ENCODE measurements around the gene LPO.

The LPO gene

GRCh38 chr17:58277107-58277801, 38.9 kb downstream of the LPO start:
- H3K79me2 ChIP-seq (ENCODE audit: low read length): no peaks in the 10 kb centered on the region
- H3K27ac ChIP-seq (ENCODE audit: low read length): no peak overlapping the region
- no peaks in the 10 kb centered on the region for H3K9me3 ChIP-seq (ENCODE audit: insufficient read depth, low read length)
- H3K4me2 ChIP-seq (ENCODE audit: low read length): no peak overlapping the region
- H2AFZ ChIP-seq (ENCODE audit: low read depth, low read length): no peak overlapping the region
- H3K4me3 ChIP-seq (ENCODE audit: low read length): no peak overlapping the region
- peaks cover 18% of the 10 kb centered on the region for H3K27me3 ChIP-seq (ENCODE audit: low read depth, low read length)
- H3K36me3 ChIP-seq (replicated peaks; ENCODE audit: low read depth, low read length): no peaks in the 10 kb centered on the region
- no peak for TF ChIP-seq EZH2phosphoT487 (IDR thresholded peaks at IDR 0.05; ENCODE audit: low read depth)
- TF ChIP-seq, protein P1, sequence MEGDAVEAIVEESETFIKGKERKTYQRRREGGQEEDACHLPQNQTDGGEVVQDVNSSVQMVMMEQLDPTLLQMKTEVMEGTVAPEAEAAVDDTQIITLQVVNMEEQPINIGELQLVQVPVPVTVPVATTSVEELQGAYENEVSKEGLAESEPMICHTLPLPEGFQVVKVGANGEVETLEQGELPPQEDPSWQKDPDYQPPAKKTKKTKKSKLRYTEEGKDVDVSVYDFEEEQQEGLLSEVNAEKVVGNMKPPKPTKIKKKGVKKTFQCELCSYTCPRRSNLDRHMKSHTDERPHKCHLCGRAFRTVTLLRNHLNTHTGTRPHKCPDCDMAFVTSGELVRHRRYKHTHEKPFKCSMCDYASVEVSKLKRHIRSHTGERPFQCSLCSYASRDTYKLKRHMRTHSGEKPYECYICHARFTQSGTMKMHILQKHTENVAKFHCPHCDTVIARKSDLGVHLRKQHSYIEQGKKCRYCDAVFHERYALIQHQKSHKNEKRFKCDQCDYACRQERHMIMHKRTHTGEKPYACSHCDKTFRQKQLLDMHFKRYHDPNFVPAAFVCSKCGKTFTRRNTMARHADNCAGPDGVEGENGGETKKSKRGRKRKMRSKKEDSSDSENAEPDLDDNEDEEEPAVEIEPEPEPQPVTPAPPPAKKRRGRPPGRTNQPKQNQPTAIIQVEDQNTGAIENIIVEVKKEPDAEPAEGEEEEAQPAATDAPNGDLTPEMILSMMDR (IDR thresholded peaks at IDR 0.05; ENCODE audit: low read depth, low read length): peak; percentile 65
- no peaks in the 10 kb centered on the region for H4K20me1 ChIP-seq (ENCODE audit: insufficient read depth, low read length)
- H3K4me1 ChIP-seq (ENCODE audit: low read length): no peaks in the 10 kb centered on the region
- H3K9ac ChIP-seq (ENCODE audit: low read length): no peak overlapping the region

- no peaks in the 10 kb centered on the region for H3K36me3 ChIP-seq (replicated peaks; ENCODE audit: low read depth, low read length)
- H3K9me3 ChIP-seq (ENCODE audit: insufficient read depth, low read length): no peaks in the 10 kb centered on the region
- no peak overlapping the region for H3K4me2 ChIP-seq (ENCODE audit: low read length)
- no peak overlapping the region for H3K9ac ChIP-seq (ENCODE audit: low read length)
- H3K4me3 ChIP-seq (ENCODE audit: low read length): no peak overlapping the region
- H3K27me3 ChIP-seq (ENCODE audit: low read depth, low read length): peaks cover 18% of the 10 kb centered on the region
- H4K20me1 ChIP-seq (ENCODE audit: insufficient read depth, low read length): no peaks in the 10 kb centered on the region
- no peak overlapping the region for H3K27ac ChIP-seq (ENCODE audit: low read length)
- no peak overlapping the region for H2AFZ ChIP-seq (ENCODE audit: low read depth, low read length)
- no peaks in the 10 kb centered on the region for H3K79me2 ChIP-seq (ENCODE audit: low read length)
- no peak for TF ChIP-seq EZH2phosphoT487 (IDR thresholded peaks at IDR 0.05; ENCODE audit: low read depth)
- TF ChIP-seq, protein P1 (IDR thresholded peaks at IDR 0.05; ENCODE audit: low read depth, low read length): no peak
- H3K4me1 ChIP-seq (ENCODE audit: low read length): no peaks in the 10 kb centered on the region
These were observed 39.6 kb downstream of the LPO start for GRCh38 chr17:58277802-58278595.

DNA sequence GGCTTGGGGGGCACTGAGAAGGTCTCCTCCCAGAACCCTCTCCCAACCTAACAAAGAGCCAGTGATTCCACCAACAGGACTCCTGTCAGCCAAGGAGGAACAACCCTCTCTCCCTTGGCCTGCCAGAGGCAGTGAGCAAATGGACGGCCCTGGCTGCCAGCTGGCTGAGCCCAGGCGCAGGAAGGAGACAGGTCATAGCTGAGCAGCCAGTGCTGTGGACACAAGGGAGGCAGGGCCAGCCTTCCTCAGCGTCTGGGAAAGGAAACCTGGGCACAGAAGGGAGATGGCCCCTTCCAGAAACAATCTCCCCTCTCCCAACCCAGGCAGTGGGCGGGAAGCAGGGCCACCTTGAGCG, 40.3 kb downstream of the LPO start:
- Histone ChIP-seq H3K9ac (ENCODE audit: low read length) (no peak overlapping the region), H2AFZ (ENCODE audit: low read depth, low read length) (no peak overlapping the region), H3K36me3 (replicated peaks; ENCODE audit: low read depth, low read length) (no peaks in the 10 kb centered on the region), H3K4me2 (ENCODE audit: low read length) (no peak overlapping the region), H3K27me3 (ENCODE audit: low read depth, low read length) (peaks cover 13% of the 10 kb centered on the region), H3K4me1 (ENCODE audit: low read length) (no peaks in the 10 kb centered on the region), H4K20me1 (ENCODE audit: insufficient read depth, low read length) (no peaks in the 10 kb centered on the region), H3K9me3 (ENCODE audit: insufficient read depth, low read length) (no peaks in the 10 kb centered on the region), H3K4me3 (ENCODE audit: low read length) (no peak overlapping the region), H3K27ac (ENCODE audit: low read length) (no peak overlapping the region), H3K79me2 (ENCODE audit: low read length) (no peaks in the 10 kb centered on the region)
- no peak for TF ChIP-seq EZH2phosphoT487 (IDR thresholded peaks at IDR 0.05; ENCODE audit: low read depth)
- TF ChIP-seq, protein P1 (IDR thresholded peaks at IDR 0.05; ENCODE audit: low read depth, low read length): no peak

DNA sequence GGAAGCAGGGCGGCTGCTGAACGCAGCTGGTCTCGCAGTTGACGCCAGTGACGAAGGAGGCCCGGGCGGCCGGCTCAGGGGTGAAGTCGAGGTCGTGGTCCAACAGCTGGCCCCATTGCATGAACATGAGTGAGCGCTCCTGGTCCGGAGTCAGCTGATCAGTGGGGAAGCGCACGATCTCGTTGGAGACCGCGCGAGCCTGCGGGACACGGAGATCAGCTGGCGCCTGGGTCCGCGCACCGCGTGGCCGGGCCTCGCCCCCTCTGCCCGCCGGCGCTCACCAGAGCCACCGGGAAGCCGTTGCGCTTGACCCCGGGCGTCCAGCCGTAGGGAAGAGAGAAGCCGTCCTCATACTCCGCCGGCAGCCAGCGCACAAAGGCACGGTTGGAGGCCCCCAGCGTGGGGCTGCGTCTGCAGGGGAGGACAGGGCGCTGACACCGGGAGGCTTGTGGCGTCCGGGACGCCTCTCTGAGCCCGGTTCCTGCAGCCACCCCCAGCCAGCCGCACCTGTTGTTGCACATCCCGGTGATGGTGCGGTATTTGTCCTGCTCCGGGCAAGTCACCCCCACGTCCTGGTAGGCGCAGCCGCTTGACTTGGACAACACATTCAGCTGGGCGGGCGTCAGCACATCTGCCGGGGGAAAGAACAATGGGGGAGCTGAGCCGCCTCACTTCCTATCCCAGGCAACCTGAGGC, 40.8 kb downstream of the LPO start:
- no peak overlapping the region for H2AFZ ChIP-seq (ENCODE audit: low read depth, low read length)
- no peak overlapping the region for H3K4me2 ChIP-seq (ENCODE audit: low read length)
- TF ChIP-seq, protein P1 (IDR thresholded peaks at IDR 0.05; ENCODE audit: low read depth, low read length): no peak
- TF ChIP-seq EZH2phosphoT487 (IDR thresholded peaks at IDR 0.05; ENCODE audit: low read depth): no peak
- H3K36me3 ChIP-seq (replicated peaks; ENCODE audit: low read depth, low read length): no peaks in the 10 kb centered on the region
- no peaks in the 10 kb centered on the region for H4K20me1 ChIP-seq (ENCODE audit: insufficient read depth, low read length)
- H3K4me1 ChIP-seq (ENCODE audit: low read length): no peaks in the 10 kb centered on the region
- no peak overlapping the region for H3K9ac ChIP-seq (ENCODE audit: low read length)
- H3K4me3 ChIP-seq (ENCODE audit: low read length): no peak overlapping the region
- H3K27me3 ChIP-seq (ENCODE audit: low read depth, low read length): peaks cover 9% of the 10 kb centered on the region; the same call in 1 of the 2 replicates
- no peaks in the 10 kb centered on the region for H3K9me3 ChIP-seq (ENCODE audit: insufficient read depth, low read length)
- no peaks in the 10 kb centered on the region for H3K79me2 ChIP-seq (ENCODE audit: low read length)
- H3K27ac ChIP-seq (ENCODE audit: low read length): no peak overlapping the region
